Activated CD8-positive, alpha-beta T cell treated with anti-CD3 and anti-CD28 coated beads for 36 hours (primary cell): ENCODE results near the gene CAPZA1. TPM values are rescaled to one million over a fixed set of nuclear protein-coding genes. Genes with fewer than 3 reads are reported as not detected.
A peak's percentile ranks its signal among the peaks of the same experiment; 100 is the strongest.
"Not testable (repeated sequence)": the region's sequence is repeated elsewhere in the genome, so short reads cannot be mapped to it uniquely, and the experiment has no call there.

Experiments used
- ATAC-seq: fragments of 200-7000 bp; cut with Tn5 transposase; one replicate; pipeline ENCODE4 v1.10.0; 2021; ENCODE audit warnings: mild to moderate bottlenecking, moderate library complexity
- CTCF ChIA-PET: fragments of 350-600 bp; sonication (Branson Sonifier 250); formaldehyde crosslinking; loops from one replicate; lab custom pipeline; 2021; ENCODE audit warnings: antibody characterized with exemption; lab: Charles Lee
- POLR2A ChIA-PET: fragments of 350-600 bp; sonication (Branson Sonifier 250); formaldehyde crosslinking; loops from one replicate; lab custom pipeline; 2021; ENCODE audit warnings: antibody characterized with exemption; lab: Charles Lee
- DNase-seq: peaks from one replicate; pipeline ENCODE4 v3.0.0-alpha.2; 2020
- H3K27ac Mint-ChIP-seq: one replicate; pipeline ENCODE4 v1.8.0; 2021; ENCODE audit warnings: mild to moderate bottlenecking, mixed read lengths
- H3K27me3 Mint-ChIP-seq: one replicate; pipeline ENCODE4 v1.8.0; 2021; ENCODE audit warnings: mixed read lengths
- H3K36me3 Mint-ChIP-seq: one replicate; pipeline ENCODE4 v1.8.0; 2021; ENCODE audit warnings: low read depth, mixed read lengths
- H3K4me1 Mint-ChIP-seq: one replicate; pipeline ENCODE4 v1.8.0; 2021; ENCODE audit warnings: low read depth, mixed read lengths
- H3K4me3 Mint-ChIP-seq: one replicate; pipeline ENCODE4 v1.8.0; 2021; ENCODE audit warnings: mild to moderate bottlenecking, moderate library complexity, mixed read lengths
- H3K9me3 Mint-ChIP-seq: one replicate; pipeline ENCODE4 v1.8.0; 2021; ENCODE audit warnings: mixed read lengths
- CTCF ChIP-seq: fragments of 200-600 bp; IDR thresholded peaks from one replicate; pipeline ENCODE4 v1.8.0; 2022; ENCODE audit warnings: antibody characterized with exemption, mild to moderate bottlenecking
- intact Hi-C: fragments of 100-400 bp; cut with micrococcal nuclease; formaldehyde crosslinking; loops from one replicate; pipeline ENCODE4 v1.10.0; 2022
- total RNA-seq, 2 experiments: library from RNA; stranded (reverse); gene quantifications; one replicate each; pipeline ENCODE4 v1.2.3, GENCODE V29; 2021

Gene CAPZA1
- total RNA-seq, 2 experiments from 2014 or later: 220 to 230 TPM

- Mint-ChIP-seq H3K9me3 (no peaks in the 10 kb centered on the region), H3K36me3 (peaks cover 35% of the 10 kb centered on the region), H3K27me3 (no peaks in the 10 kb centered on the region), H3K27ac (no peak overlapping the region), H3K4me1 (peaks cover 51% of the 10 kb centered on the region), H3K4me3 (no peak overlapping the region)
- ATAC-seq (no peak), DNase-seq (no peak)
- CTCF ChIA-PET: interaction anchor here (0.6 kb wide), 1 partner anchor 266 kb away, joined by 4 read pairs; no protein-coding TSS in a partner anchor
- no peak for TF ChIP-seq CTCF
- intact Hi-C loops: no loop called here
- POLR2A ChIA-PET: interaction anchor here (0.6 kb wide), 1 partner anchor 11 kb away, joined by 3 read pairs; no protein-coding TSS in a partner anchor
Observed at GRCh38 chr1:112638110-112638428, 18.4 kb downstream of the CAPZA1 start.

- H3K4me3 Mint-ChIP-seq, DNase-seq, ATAC-seq, intact Hi-C loops, CTCF ChIA-PET, H3K9me3 Mint-ChIP-seq, H3K27me3 Mint-ChIP-seq, POLR2A ChIA-PET, H3K27ac Mint-ChIP-seq: not testable (repeated sequence)
- Mint-ChIP-seq H3K4me1 (peaks cover 44% of the 10 kb centered on the region), H3K36me3 (peaks cover 36% of the 10 kb centered on the region)
Observed at GRCh38 chr1:112640437-112640836, 20.8 kb downstream of the CAPZA1 start.

- peak overlapping the region; percentile 27 for H3K27ac Mint-ChIP-seq
- intact Hi-C loops: no loop called here
- POLR2A ChIA-PET: interaction anchor here (0.8 to 1.3 kb wide), 3 partner anchors 17 to 24 kb away, joined by 3 read pairs; partner anchors contain the start of gene ST7L
- DNase-seq (no peak), ATAC-seq (no peak)
- CTCF ChIA-PET: interaction anchor here (1.4 kb wide), 1 partner anchor 71 kb away, joined by 3 read pairs; no protein-coding TSS in a partner anchor
- H3K36me3 Mint-ChIP-seq: peaks cover 47% of the 10 kb centered on the region
- H3K4me3 Mint-ChIP-seq: no peak overlapping the region
- no peak for TF ChIP-seq CTCF
- no peaks in the 10 kb centered on the region for H3K27me3 Mint-ChIP-seq
- no peaks in the 10 kb centered on the region for H3K9me3 Mint-ChIP-seq
- peaks cover 42% of the 10 kb centered on the region for H3K4me1 Mint-ChIP-seq
Observed at GRCh38 chr1:112643080-112643479, 23.4 kb downstream of the CAPZA1 start.

GRCh38 chr1:112646225-112646624, 26.6 kb downstream of the CAPZA1 start:
- Mint-ChIP-seq H3K36me3 (peaks cover 70% of the 10 kb centered on the region), H3K27me3 (no peaks in the 10 kb centered on the region), H3K27ac (peak overlapping the region; percentile 49), H3K9me3 (no peaks in the 10 kb centered on the region), H3K4me1 (peaks cover 44% of the 10 kb centered on the region), H3K4me3 (no peak overlapping the region)
- DNase-seq (no peak), ATAC-seq (no peak)
- POLR2A ChIA-PET: interaction anchor here (1.0 to 1.1 kb wide), 2 partner anchors 16 to 29 kb away, joined by 3 to 4 read pairs; partner anchors contain the start of gene MOV10
- TF ChIP-seq CTCF: no peak
- CTCF ChIA-PET: no interaction called here
- intact Hi-C loops: no loop called here

GRCh38 chr1:112651205-112651604, 31.6 kb downstream of the CAPZA1 start:
- Mint-ChIP-seq H3K4me1 (peaks cover 27% of the 10 kb centered on the region), H3K4me3 (no peak overlapping the region), H3K27me3 (no peaks in the 10 kb centered on the region), H3K36me3 (peaks cover 56% of the 10 kb centered on the region), H3K27ac (peak overlapping the region; percentile 56), H3K9me3 (no peaks in the 10 kb centered on the region)
- ChIA-PET POLR2A (interaction anchor here (1.1 to 4.4 kb wide), 3 partner anchors 10 to 32 kb away, joined by 3 to 17 read pairs (median 3); partner anchors contain the start of genes CAPZA1, MOV10 and ST7L), CTCF (interaction anchor here (1.0 to 1.6 kb wide), 2 partner anchors 10 to 19 kb away, joined by 3 to 5 read pairs; no protein-coding TSS in a partner anchor)
- no peak for DNase-seq
- intact Hi-C loops: no loop called here
- TF ChIP-seq CTCF: no peak
- ATAC-seq: no peak
